ENCODE measurements around the gene ISYNA1.

- no peak for TF ChIP-seq CTCF (IDR thresholded peaks at IDR 0.05; ENCODE audit: insufficient read depth, low read depth, low read length)
- no peak for TF ChIP-seq EZH2 (IDR thresholded peaks at IDR 0.05; ENCODE audit: insufficient read depth, low read length)
These were observed 1.9 kb upstream of the ISYNA1 start for GRCh38 chr19:18439910-18440237.

Data from astrocyte (in vitro differentiated cells and primary cell).